ENCODE measurements around the gene NAP1L1.

DNA sequence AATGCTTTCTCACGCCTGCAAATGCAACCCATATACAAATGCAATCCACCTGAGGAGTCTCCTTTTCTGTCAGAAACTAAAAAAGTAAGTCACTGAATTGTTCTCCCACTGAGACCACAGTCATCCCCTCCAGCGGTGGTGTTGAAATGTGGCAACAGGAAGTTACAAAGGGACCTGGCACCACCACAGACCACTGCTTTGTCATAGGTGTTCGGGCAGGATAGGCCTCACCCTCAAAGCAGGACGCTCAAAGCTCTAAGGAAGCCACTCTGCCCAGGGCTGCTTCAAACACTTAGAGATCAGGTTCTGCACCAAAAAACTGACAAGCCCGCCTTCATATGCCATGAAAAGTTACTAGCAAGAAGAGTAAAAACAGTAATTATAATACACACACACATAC, 64.2 kb downstream of the NAP1L1 start:
- TF ChIP-seq, protein P1, sequence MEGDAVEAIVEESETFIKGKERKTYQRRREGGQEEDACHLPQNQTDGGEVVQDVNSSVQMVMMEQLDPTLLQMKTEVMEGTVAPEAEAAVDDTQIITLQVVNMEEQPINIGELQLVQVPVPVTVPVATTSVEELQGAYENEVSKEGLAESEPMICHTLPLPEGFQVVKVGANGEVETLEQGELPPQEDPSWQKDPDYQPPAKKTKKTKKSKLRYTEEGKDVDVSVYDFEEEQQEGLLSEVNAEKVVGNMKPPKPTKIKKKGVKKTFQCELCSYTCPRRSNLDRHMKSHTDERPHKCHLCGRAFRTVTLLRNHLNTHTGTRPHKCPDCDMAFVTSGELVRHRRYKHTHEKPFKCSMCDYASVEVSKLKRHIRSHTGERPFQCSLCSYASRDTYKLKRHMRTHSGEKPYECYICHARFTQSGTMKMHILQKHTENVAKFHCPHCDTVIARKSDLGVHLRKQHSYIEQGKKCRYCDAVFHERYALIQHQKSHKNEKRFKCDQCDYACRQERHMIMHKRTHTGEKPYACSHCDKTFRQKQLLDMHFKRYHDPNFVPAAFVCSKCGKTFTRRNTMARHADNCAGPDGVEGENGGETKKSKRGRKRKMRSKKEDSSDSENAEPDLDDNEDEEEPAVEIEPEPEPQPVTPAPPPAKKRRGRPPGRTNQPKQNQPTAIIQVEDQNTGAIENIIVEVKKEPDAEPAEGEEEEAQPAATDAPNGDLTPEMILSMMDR (IDR thresholded peaks at IDR 0.05): no peak
- no peak for TF ChIP-seq POLR2A (IDR thresholded peaks at IDR 0.05)

Data from thyroid gland (tissue), 4 donors.